H1 (cell line): ENCODE results near the gene ADAMTS3. TPM values are rescaled to one million over a fixed set of nuclear protein-coding genes. Genes with fewer than 3 reads are reported as not detected.

Source experiments
- ATF2 ChIP-seq: IDR thresholded peaks from 2 replicates; pipeline ENCODE4 v1.6.1; 2012; ENCODE audit warnings: low read length, inconsistent platforms
- CBX8 ChIP-seq: fragments of 300-800, 300-1000 bp; sonication (generic); IDR thresholded peaks from 2 replicates; pipeline ENCODE4 v1.7.1; 2016; ENCODE audit warnings: low read depth, low read length, borderline replicate concordance
- CTCF ChIP-seq, 3 experiments: IDR thresholded peaks; 1 replicate in 2 of 3; 2 replicates in 1 of 3; pipeline versions ENCODE4 v1.5.1 to v1.6.1; 2011; ENCODE audit warnings: low read length in 3 of 3, mild to moderate bottlenecking in 3 of 3, inconsistent platforms in 2 of 3, low read depth in 1 of 3, moderate library complexity in 1 of 3; ENCODE audit not compliant: insufficient read depth in 1 of 3; ENCODE audit errors: control extremely low read depth in 1 of 3
- GABPA ChIP-seq: IDR thresholded peaks from 2 replicates; pipeline ENCODE4 v1.6.1; 2011; ENCODE audit warnings: mild to moderate bottlenecking, low read length, moderate library complexity, borderline replicate concordance; ENCODE audit not compliant: insufficient read depth
- RBBP5 ChIP-seq: IDR thresholded peaks from 2 replicates; pipeline ENCODE4 v1.7.1; 2012; ENCODE audit warnings: low read depth, mild to moderate bottlenecking, inconsistent platforms, low read length, moderate library complexity, borderline replicate concordance
- TAF7 ChIP-seq: optimal IDR thresholded peaks from 2 replicates; pipeline ENCODE3; 2011; ENCODE audit warnings: low read depth, mild to moderate bottlenecking, inconsistent platforms, low read length, moderate library complexity, borderline replicate concordance
- TEAD4 ChIP-seq: IDR thresholded peaks from 2 replicates; pipeline ENCODE4 v1.6.1; 2012; ENCODE audit warnings: low read depth, low read length, inconsistent platforms, mixed read lengths
- polyA plus RNA-seq, 7 experiments: library from polyadenylated mRNA; depleted of rRNA in 3 of 7; stranded (reverse) in 5 of 7; unstranded in 2 of 7; fragments of >200 nt in 5 of 7; fragments of 200-250 nt in 2 of 7; gene quantifications; 1 replicate in 5 of 7; 2 replicates in 1 of 7; 4 replicates in 1 of 7; pipeline versions ENCODE4 v1.2.1 to v1.2.3, GENCODE V29; 2011 to 2013; ENCODE audit warnings: missing spikeins in 2 of 7, mixed read lengths in 2 of 7
- total RNA-seq: library from RNA; stranded (reverse); fragmentation: NEBNext Ultra II Directional; extraction: Animal tissue kit (Norgen Biotek cat#: 25700); gene quantifications from 2 replicates; pipeline ENCODE4 v1.2.1, GENCODE V29; 2021

Gene ADAMTS3
- total and polyA plus RNA-seq, 2 of the 8 experiments (the other 6 are each of a cell fraction or from before 2014, with no cell fraction given) = 1.3 to 3.4 TPM

GRCh38 chr4:72301759-72302158 lies 267.3 kb downstream of the ADAMTS3 start (continued):
- TF ChIP-seq GABPA (no peak), ATF2 (no peak), RBBP5 (no peak), CTCF (IDR thresholded peaks at IDR 0.05; ENCODE audit: control extremely low read depth in 1 of 3, insufficient read depth in 1 of 3, low read depth in 1 of 3, low read length in 3 of 3) (no peak), TEAD4 (no peak), TAF7 (no peak), CBX8 (no peak)
